ENCODE data around the gene ELP1.
"Not testable (repeated sequence)": the region's sequence is repeated elsewhere in the genome, so short reads cannot be mapped to it uniquely, and the experiment has no call there.

The ELP1 gene

GRCh38 chr9:108854641-108855528 lies 79.0 kb downstream of the ELP1 start:
- no peak for DNase-seq (ENCODE audit: low read depth, low spot score)

GRCh38 chr9:108854094-108854493 lies 79.8 kb downstream of the ELP1 start:
- no peak for DNase-seq (ENCODE audit: low read depth, low spot score)

- DNase-seq (ENCODE audit: low read depth, low spot score) = no peak
Measured at GRCh38 chr9:108852079-108852478, 81.8 kb downstream of the ELP1 start.

GRCh38 chr9:108851138-108851537 lies 82.8 kb downstream of the ELP1 start:
- no peak for DNase-seq (ENCODE audit: low read depth, low spot score)

- DNase-seq (ENCODE audit: low read depth, low spot score) = no peak
Measured at GRCh38 chr9:108850293-108850897, 83.5 kb downstream of the ELP1 start.

- not testable (repeated sequence) for DNase-seq (ENCODE audit: low read depth, low spot score)
Measured at GRCh38 chr9:108848296-108848695, 85.6 kb downstream of the ELP1 start.

GRCh38 chr9:108845947-108846346 lies 88.0 kb downstream of the ELP1 start:
- DNase-seq (ENCODE audit: low read depth, low spot score) = no peak

- no peak for DNase-seq (ENCODE audit: low read depth, low spot score)
Measured at GRCh38 chr9:108845507-108845906, 88.4 kb downstream of the ELP1 start.

- DNase-seq (ENCODE audit: low read depth, low spot score) = no peak
Measured at GRCh38 chr9:108844856-108845255, 89.1 kb downstream of the ELP1 start.

- no peak for DNase-seq (ENCODE audit: low read depth, low spot score)
Measured at GRCh38 chr9:108844391-108844790, 89.5 kb downstream of the ELP1 start.

GRCh38 chr9:108842610-108843295 lies 91.2 kb downstream of the ELP1 start:
- DNase-seq (ENCODE audit: low read depth, low spot score) = no peak

- DNase-seq (ENCODE audit: low read depth, low spot score) = not testable (repeated sequence)
Measured at GRCh38 chr9:108839561-108839960, 94.4 kb downstream of the ELP1 start.

- DNase-seq (ENCODE audit: low read depth, low spot score) = no peak
Measured at GRCh38 chr9:108838017-108838416, 95.9 kb downstream of the ELP1 start.

GRCh38 chr9:108837530-108837929 lies 96.4 kb downstream of the ELP1 start:
- DNase-seq (ENCODE audit: low read depth, low spot score) = no peak

GRCh38 chr9:108836781-108837180 lies 97.1 kb downstream of the ELP1 start:
- no peak for DNase-seq (ENCODE audit: low read depth, low spot score)

- no peak for DNase-seq (ENCODE audit: low read depth, low spot score)
Measured at GRCh38 chr9:108836319-108836718, 97.6 kb downstream of the ELP1 start.

GRCh38 chr9:108835831-108836230 lies 98.1 kb downstream of the ELP1 start:
- DNase-seq (ENCODE audit: low read depth, low spot score) = no peak

GRCh38 chr9:108834959-108835665 lies 98.8 kb downstream of the ELP1 start:
- no peak for DNase-seq (ENCODE audit: low read depth, low spot score)

GRCh38 chr9:108832179-108832500 lies 101.8 kb downstream of the ELP1 start:
- DNase-seq (ENCODE audit: low read depth, low spot score) = no peak

- no peak for DNase-seq (ENCODE audit: low read depth, low spot score)
Measured at GRCh38 chr9:108831496-108832178, 102.3 kb downstream of the ELP1 start.

- DNase-seq (ENCODE audit: low read depth, low spot score) = no peak
Measured at GRCh38 chr9:108830272-108830671, 103.7 kb downstream of the ELP1 start.

Data from smooth muscle cell of the brain vasculature (primary cell).